Upper lobe of left lung (tissue), 4 donors: ENCODE results near the gene CYLD.

Experiments
- POLR2AphosphoS5 ChIP-seq, 2 donors: sonication (generic); formaldehyde crosslinking; IDR thresholded peaks; one replicate each; pipeline ENCODE4 v1.5.1; 2017; ENCODE audit warnings: antibody characterized with exemption in 2 of 2
- TF ChIP-seq, protein P1 (sequence below), 6 experiments: fragments of 450-650 bp in 4 of 6; fragments of 200-600 bp in 2 of 6; sonication (generic) in 2 of 6; IDR thresholded peaks; one replicate each; pipeline ENCODE4 v1.5.1; 2016 to 2019; ENCODE audit warnings: antibody characterized with exemption in 6 of 6

DNA sequence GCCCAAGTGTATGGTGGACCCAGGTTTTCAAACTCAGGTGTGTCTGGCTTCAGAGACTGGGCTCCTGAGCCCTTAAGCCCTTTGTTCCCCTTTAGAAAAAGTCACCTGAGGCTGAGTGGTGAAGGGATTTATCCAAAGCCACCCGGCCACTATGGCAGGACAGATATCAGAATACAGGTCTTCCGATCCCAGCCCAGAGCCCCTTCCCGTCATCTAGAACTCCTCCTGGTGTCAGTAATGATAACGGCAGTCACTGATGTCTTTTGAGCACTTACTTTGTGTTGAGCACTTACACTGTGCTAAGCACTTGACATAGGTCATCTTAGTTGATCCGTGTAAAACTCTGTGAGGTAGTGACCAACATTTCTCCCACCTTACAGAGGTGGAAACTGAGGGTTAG is 31.9 kb upstream of the CYLD start:
- TF ChIP-seq, protein P1, sequence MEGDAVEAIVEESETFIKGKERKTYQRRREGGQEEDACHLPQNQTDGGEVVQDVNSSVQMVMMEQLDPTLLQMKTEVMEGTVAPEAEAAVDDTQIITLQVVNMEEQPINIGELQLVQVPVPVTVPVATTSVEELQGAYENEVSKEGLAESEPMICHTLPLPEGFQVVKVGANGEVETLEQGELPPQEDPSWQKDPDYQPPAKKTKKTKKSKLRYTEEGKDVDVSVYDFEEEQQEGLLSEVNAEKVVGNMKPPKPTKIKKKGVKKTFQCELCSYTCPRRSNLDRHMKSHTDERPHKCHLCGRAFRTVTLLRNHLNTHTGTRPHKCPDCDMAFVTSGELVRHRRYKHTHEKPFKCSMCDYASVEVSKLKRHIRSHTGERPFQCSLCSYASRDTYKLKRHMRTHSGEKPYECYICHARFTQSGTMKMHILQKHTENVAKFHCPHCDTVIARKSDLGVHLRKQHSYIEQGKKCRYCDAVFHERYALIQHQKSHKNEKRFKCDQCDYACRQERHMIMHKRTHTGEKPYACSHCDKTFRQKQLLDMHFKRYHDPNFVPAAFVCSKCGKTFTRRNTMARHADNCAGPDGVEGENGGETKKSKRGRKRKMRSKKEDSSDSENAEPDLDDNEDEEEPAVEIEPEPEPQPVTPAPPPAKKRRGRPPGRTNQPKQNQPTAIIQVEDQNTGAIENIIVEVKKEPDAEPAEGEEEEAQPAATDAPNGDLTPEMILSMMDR (IDR thresholded peaks at IDR 0.05), result no peak
- no peak for TF ChIP-seq POLR2AphosphoS5 (IDR thresholded peaks at IDR 0.05)
